Right lobe of liver (tissue), 6 donors: Measurements from ENCODE around the gene HCN2. TPM values are rescaled to one million over a fixed set of nuclear protein-coding genes. Genes with fewer than 3 reads are reported as not detected.

Experiments used
- ATAC-seq, 4 donors: fragments of 200-7000 bp; cut with Tn5 transposase; one replicate each; pipeline ENCODE4 v1.9.1; 2020; ENCODE audit warnings: mild to moderate bottlenecking in 4 of 4, moderate library complexity in 4 of 4
- DNase-seq, 3 donors: peaks; one replicate each; pipeline ENCODE4 v3.0.0-alpha.2; 2020
- H3K27ac ChIP-seq, 3 donors: fragments of 200-600 bp; one replicate each; pipeline ENCODE4 v1.8.0; 2022
- H3K27me3 ChIP-seq, 2 donors: fragments of 200-600 bp; one replicate each; pipeline ENCODE4 v1.8.0; 2022
- H3K36me3 ChIP-seq, 4 donors: fragments of 200-600 bp; sonication (generic) in 1 of 4; one replicate each; pipeline versions ENCODE4 v1.5.1 to v1.8.0; 2017 to 2022; ENCODE audit warnings: control low read depth in 1 of 4
- H3K4me1 ChIP-seq, 4 donors: fragments of 200-600 bp; sonication (generic) in 1 of 4; one replicate each; pipeline versions ENCODE4 v1.5.1 to v1.8.0; 2017 to 2022; ENCODE audit warnings: control low read depth in 1 of 4
- H3K4me3 ChIP-seq, 3 donors: fragments of 200-600 bp; one replicate each; pipeline ENCODE4 v1.8.0; 2022
- H3K9me3 ChIP-seq, 4 donors: fragments of 200-600 bp; sonication (generic) in 1 of 4; one replicate each; pipeline versions ENCODE4 v1.5.1 to v1.8.0; 2017 to 2022; ENCODE audit warnings: control low read depth in 1 of 4
- CTCF ChIP-seq, 4 donors: fragments of 200-600 bp in 3 of 4; fragments of 450-650 bp in 1 of 4; IDR thresholded peaks; one replicate each; pipeline versions ENCODE4 v1.5.1 to v1.8.0; 2016 to 2022; ENCODE audit warnings: antibody characterized with exemption in 4 of 4, mild to moderate bottlenecking in 2 of 4
- POLR2A ChIP-seq: fragments of 450-650 bp; IDR thresholded peaks from one replicate; pipeline ENCODE4 v1.6.1; 2017; ENCODE audit warnings: antibody characterized with exemption, mild to moderate bottlenecking
- WGBS: methylation state at CpG from one replicate; pipeline ENCODE4 v1.1.6; 2018; ENCODE audit warnings: low coverage, low lambda C conversion rate; ENCODE audit not compliant: insufficient coverage; ENCODE audit errors: missing lambda C conversion rate; 5-methylcytosine and 5-hydroxymethylcytosine counted together
- intact Hi-C, 2 donors: fragments of 100-400 bp; cut with DNase I; formaldehyde crosslinking; loops; one replicate each; pipeline versions ENCODE4 v1.11.2 to v1.14.1; 2022
- total RNA-seq, 6 experiments: library from RNA; depleted of rRNA in 2 of 6; stranded (reverse); fragments of >200 nt in 2 of 6; fragmentation: NEBNext Ultra II Directional in 3 of 6; extraction: Animal tissue kit (Norgen Biotek cat#: 25700) in 3 of 6; gene quantifications; one replicate each; pipeline versions ENCODE4 v1.1.0 to v1.2.4, GENCODE V29; 2016 to 2023
- donor health status: DM: no; HTN: yes; CAD: no.
- donor health status: DM: no; HTN: no; CAD: no.
- donor health status: DM: no; HTN: no; CAD: no.
- donor health status: DM: no; HTN: yes; CAD: no.
- donor health status: DM: no; HTN: yes; CAD: no.

HCN2 gene
- total RNA-seq, 6 experiments from 2014 or later: 0.05 to 0.27 (median 0.09) TPM; not detected in 1

GRCh38 chr19:570937-571565 is 18.6 kb upstream of the HCN2 start:
- Histone ChIP-seq H3K9me3 (no peaks in the 10 kb centered on the region), H3K27ac (peak overlapping the region; percentile 29 to 81 (median 77)), H3K4me3 (peak overlapping the region; percentile 44 to 98 (median 95)), H3K27me3 (no peaks in the 10 kb centered on the region), H3K4me1 (peaks cover 0 to 33% (median 13%) of the 10 kb centered on the region in 4 donors), H3K36me3 (no peaks in the 10 kb centered on the region)
- peak in 2 of 4 donors; percentile 1 to 3 for ATAC-seq
- DNase-seq: peak; percentile 45 to 66 (median 63)
- TF ChIP-seq POLR2A: no peak
- no peak for TF ChIP-seq CTCF (IDR thresholded peaks at IDR 0.05)
- intact Hi-C loops: no loop called here
- 6% methylated on average over 31 of the region's 45 CpGs for WGBS

GRCh38 chr19:571566-571974 is 18.1 kb upstream of the HCN2 start:
- ATAC-seq: peak in 2 of 4 donors; percentile 3

GRCh38 chr19:572140-572742 is 17.4 kb upstream of the HCN2 start, which contains the start of gene BSG:
Gene BSG, plus strand, starts transcription at chr19:572596. Its CDS starts 39 bp downstream, at chr19:572635.
- intact Hi-C loops: no loop called here
- no peaks in the 10 kb centered on the region for H3K36me3 ChIP-seq
- no peak for TF ChIP-seq CTCF (IDR thresholded peaks at IDR 0.05)
- TF ChIP-seq POLR2A: peak; percentile 99
- H3K27me3 ChIP-seq: no peaks in the 10 kb centered on the region
- DNase-seq (peak; percentile 99), ATAC-seq (peak; percentile 78 to 93 (median 84))
- H3K4me1 ChIP-seq: peaks cover 0 to 38% (median 14%) of the 10 kb centered on the region in 4 donors
- H3K9me3 ChIP-seq: no peaks in the 10 kb centered on the region
- H3K4me3 ChIP-seq: peak within 1 kb of the TSS; percentile 95 to 98 (median 97)
- under 1% methylated on average over 24 of the region's 79 CpGs for WGBS
- H3K27ac ChIP-seq: peak within 1 kb of the TSS; percentile 74 to 90 (median 77)

More at GRCh38 chr19:571566-571974, 18.1 kb upstream of the HCN2 start:
- Histone ChIP-seq H3K27me3 (no peaks in the 10 kb centered on the region), H3K4me3 (peak overlapping the region; percentile 44 to 98 (median 95)), H3K27ac (peak overlapping the region; percentile 29 to 81 (median 77)), H3K36me3 (no peaks in the 10 kb centered on the region), H3K4me1 (peaks cover 0 to 38% (median 14%) of the 10 kb centered on the region in 4 donors), H3K9me3 (no peaks in the 10 kb centered on the region)
- intact Hi-C loops: no loop called here
- 5% methylated on average over 14 of the region's 14 CpGs for WGBS
- DNase-seq: peak in 2 of 3 donors; percentile 21 to 45
- no peak for TF ChIP-seq POLR2A
- no peak for TF ChIP-seq CTCF (IDR thresholded peaks at IDR 0.05)

GRCh38 chr19:572743-573518 is 16.8 kb upstream of the HCN2 start:
- WGBS: 0% methylated on average over 6 of the region's 55 CpGs
- H3K27me3 ChIP-seq: no peaks in the 10 kb centered on the region
- H3K27ac ChIP-seq: peak overlapping the region; percentile 74 to 90 (median 76)
- ATAC-seq (peak; percentile 2 to 17 (median 6)), DNase-seq (peak; percentile 67 to 77 (median 77))
- no peaks in the 10 kb centered on the region for H3K9me3 ChIP-seq
- peaks cover 0 to 38% (median 14%) of the 10 kb centered on the region in 4 donors for H3K4me1 ChIP-seq
- H3K36me3 ChIP-seq: no peaks in the 10 kb centered on the region
- intact Hi-C loops: no loop called here
- H3K4me3 ChIP-seq: peak overlapping the region; percentile 95 to 98 (median 97)
- TF ChIP-seq CTCF (IDR thresholded peaks at IDR 0.05) (no peak), POLR2A (no peak)
